ENCODE data around the gene RPTOR.
"Not testable (repeated sequence)": the region's sequence is repeated elsewhere in the genome, so short reads cannot be mapped to it uniquely, and the experiment has no call there.

The RPTOR gene

DNA sequence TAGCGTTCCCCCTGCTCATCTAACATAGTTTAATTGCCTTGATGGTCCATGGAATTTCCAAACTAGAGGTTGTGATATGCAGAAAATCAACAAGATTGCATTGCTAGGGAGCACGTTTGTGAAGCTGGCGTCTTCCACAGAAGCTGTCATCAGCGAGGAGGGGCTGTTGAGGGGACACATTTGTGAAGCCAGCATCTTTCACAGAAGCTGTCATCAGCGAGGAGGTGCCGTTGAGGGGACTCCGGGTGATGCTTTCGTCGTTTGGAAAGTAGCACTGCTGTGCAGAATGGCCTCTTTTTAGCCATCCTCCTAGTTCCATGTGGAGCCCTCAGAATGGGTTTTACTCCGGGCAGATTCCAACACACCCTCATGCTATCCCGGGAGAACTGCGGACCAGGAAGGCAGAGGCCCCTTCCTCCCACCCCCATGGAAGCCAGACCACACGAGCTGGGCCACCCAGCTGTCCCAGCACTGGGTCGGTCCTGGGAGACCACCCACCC, 327.4 kb downstream of the RPTOR start:
- Histone ChIP-seq H3K36me3 (replicated peaks) (no peaks in the 10 kb centered on the region), H3K4me3 (ENCODE audit: low read depth, low read length) (no peak overlapping the region), H3K27ac (no peak overlapping the region), H3K27me3 (replicated peaks) (no peaks in the 10 kb centered on the region)
- TF ChIP-seq, protein P1, sequence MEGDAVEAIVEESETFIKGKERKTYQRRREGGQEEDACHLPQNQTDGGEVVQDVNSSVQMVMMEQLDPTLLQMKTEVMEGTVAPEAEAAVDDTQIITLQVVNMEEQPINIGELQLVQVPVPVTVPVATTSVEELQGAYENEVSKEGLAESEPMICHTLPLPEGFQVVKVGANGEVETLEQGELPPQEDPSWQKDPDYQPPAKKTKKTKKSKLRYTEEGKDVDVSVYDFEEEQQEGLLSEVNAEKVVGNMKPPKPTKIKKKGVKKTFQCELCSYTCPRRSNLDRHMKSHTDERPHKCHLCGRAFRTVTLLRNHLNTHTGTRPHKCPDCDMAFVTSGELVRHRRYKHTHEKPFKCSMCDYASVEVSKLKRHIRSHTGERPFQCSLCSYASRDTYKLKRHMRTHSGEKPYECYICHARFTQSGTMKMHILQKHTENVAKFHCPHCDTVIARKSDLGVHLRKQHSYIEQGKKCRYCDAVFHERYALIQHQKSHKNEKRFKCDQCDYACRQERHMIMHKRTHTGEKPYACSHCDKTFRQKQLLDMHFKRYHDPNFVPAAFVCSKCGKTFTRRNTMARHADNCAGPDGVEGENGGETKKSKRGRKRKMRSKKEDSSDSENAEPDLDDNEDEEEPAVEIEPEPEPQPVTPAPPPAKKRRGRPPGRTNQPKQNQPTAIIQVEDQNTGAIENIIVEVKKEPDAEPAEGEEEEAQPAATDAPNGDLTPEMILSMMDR (IDR thresholded peaks at IDR 0.05; ENCODE audit: low read depth, low read length, missing control alignments) = no peak
- in situ Hi-C loops (cut with HindIII; ENCODE audit: low pct_ligation_motif_present, low sequenced_read_pairs) = loop anchor here (25.0 kb wide), 1 partner anchor 435 kb away; no protein-coding TSS in a partner anchor
- DNase-seq = no peak

DNA sequence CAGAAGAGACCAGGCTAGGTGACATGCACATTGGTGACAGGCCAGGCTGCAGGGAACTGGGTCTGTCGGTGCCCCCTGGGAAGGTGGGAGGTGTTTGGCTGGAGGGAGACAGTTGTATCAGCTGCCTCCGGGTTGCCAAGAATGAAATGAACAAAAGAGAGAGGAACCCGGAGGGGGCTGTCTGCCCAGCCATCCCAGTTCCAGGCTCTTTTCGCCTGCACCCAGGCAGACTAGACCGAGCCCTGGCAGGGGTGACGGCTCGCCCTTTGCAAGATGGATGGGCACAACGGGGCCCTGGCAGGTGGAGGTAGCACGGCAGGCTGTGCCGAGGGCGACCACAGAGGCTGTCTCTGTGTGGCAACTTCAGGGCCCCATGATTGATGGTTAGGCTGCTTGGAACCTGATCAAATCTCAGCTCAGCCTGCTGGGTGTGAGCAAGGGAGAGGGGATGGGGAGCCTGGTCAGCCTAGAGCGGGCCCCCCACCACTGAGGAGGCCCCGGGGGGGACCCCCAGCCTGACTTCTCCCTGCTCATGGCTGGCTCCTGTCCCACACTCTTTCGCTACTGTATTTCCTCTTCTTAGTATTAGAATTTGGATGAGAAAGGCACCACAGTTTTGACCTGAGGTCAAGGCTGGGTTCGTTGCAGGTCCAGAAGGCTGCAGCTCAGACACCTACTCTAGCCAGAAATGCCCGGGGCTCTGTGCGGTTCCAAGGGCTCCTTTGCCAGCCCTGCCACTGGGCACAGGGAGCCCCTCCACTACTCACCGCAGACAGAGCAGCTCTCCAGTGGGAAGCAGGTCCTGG, 328.1 kb downstream of the RPTOR start:
- Histone ChIP-seq H3K4me3 (ENCODE audit: low read depth, low read length) (no peak overlapping the region), H3K27ac (no peak overlapping the region), H3K27me3 (replicated peaks) (no peaks in the 10 kb centered on the region), H3K36me3 (replicated peaks) (no peaks in the 10 kb centered on the region)
- in situ Hi-C loops (cut with HindIII; ENCODE audit: low pct_ligation_motif_present, low sequenced_read_pairs) = loop anchor here (25.0 kb wide), 1 partner anchor 435 kb away; no protein-coding TSS in a partner anchor
- DNase-seq = no peak
- TF ChIP-seq, protein P1 (IDR thresholded peaks at IDR 0.05; ENCODE audit: low read depth, low read length, missing control alignments) = no peak

DNA sequence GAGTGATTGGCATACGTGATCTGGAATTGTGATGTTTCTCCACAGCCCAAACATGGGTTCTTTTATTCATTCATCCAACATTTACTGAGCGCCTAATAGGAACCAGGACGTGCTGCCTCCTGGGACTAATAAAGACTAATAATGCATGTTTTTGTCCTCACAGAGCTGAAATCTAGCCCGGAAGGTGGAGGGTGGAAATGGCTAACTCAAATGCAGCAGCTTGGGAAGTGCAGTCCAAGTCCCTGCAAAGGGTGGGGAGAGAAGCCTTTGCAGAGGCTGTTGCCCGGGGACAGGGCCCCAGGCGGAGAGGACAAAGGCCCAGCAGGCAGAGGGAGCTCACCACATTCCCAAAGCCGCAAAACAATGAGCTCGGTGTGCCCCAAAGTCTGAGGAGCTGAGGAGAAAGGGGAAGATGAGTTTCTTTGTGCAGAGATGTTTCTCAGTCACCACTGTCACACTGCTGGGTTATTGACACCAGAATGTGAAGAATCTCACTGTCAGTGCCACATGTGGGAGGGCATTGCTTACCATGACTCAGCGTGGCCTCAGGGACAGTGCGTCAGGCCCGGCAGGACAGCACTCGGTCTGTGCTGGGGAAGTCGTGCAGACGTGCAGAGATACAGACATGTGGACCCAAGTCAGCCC, 328.8 kb downstream of the RPTOR start:
- Histone ChIP-seq H3K27ac (no peak overlapping the region), H3K4me3 (ENCODE audit: low read depth, low read length) (no peak overlapping the region), H3K36me3 (replicated peaks) (no peaks in the 10 kb centered on the region), H3K27me3 (replicated peaks) (no peaks in the 10 kb centered on the region)
- TF ChIP-seq, protein P1 (IDR thresholded peaks at IDR 0.05; ENCODE audit: low read depth, low read length, missing control alignments) = no peak
- in situ Hi-C loops (cut with HindIII; ENCODE audit: low pct_ligation_motif_present, low sequenced_read_pairs) = loop anchor here (25.0 kb wide), 1 partner anchor 436 kb away; no protein-coding TSS in a partner anchor
- DNase-seq = peak; percentile 49

DNA sequence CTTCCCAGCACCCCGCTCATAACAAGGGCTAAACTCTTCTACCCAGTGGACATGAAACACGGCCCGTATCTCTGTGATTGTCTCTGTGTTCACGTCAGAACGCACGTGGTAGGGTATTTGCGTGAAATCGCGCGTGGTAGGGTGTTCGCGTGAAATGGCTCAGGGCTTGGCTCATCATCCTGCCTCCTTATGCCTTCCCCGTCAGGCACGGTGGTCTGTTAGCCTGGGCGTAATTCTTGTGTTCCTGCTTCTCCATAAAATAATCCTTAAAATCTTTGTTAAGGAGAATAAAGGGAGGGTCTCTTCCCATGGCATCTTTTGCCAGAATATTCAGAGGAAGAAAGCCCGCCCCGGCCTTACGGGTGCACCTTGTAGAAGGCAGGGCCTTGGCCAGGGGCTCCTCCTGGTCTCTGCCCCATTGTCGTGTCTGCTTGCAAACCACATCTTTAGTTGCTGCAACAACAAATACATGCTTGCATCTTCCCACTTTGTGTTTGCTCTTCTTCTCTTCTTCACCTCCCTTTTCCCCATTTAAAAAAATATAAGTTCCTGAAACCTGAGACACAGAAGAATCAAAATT, 330.3 kb downstream of the RPTOR start:
- H3K27me3 ChIP-seq (replicated peaks) = no peaks in the 10 kb centered on the region
- no peaks in the 10 kb centered on the region for H3K36me3 ChIP-seq (replicated peaks)
- in situ Hi-C loops (cut with HindIII; ENCODE audit: low pct_ligation_motif_present, low sequenced_read_pairs) = loop anchor here (25.0 kb wide), 1 partner anchor 438 kb away; no protein-coding TSS in a partner anchor
- DNase-seq = no peak
- H3K4me3 ChIP-seq (ENCODE audit: low read depth, low read length) = no peak overlapping the region
- H3K27ac ChIP-seq = no peak overlapping the region
- TF ChIP-seq, protein P1 (IDR thresholded peaks at IDR 0.05; ENCODE audit: low read depth, low read length, missing control alignments) = no peak

DNA sequence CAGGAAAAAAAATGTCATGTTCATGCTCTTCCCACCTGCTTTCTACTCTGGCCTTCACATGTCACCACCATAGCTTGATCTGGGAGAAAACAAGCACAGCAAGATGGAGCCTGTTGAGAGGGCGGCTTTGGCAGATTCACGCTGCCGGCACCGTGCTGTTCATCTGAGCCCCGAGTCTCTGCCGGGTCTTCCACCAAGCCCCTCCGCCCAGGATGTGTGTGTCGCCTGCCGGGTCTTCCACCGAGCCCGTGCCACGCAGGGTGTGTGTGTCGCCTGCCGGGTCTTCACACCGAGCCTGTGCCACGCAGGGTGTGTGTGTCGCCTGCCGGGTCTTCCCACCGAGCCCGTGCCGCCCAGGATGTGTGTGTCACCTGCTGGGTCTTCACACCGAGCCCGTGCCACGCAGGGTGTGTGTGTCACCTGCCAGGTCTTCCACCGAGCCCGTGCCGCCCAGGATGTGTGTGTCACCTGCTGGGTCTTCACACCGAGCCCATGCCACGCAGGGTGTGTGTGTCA, 330.9 kb downstream of the RPTOR start:
- H3K27me3 ChIP-seq (replicated peaks); H3K27ac ChIP-seq; DNase-seq; in situ Hi-C loops (cut with HindIII; ENCODE audit: low pct_ligation_motif_present, low sequenced_read_pairs); H3K36me3 ChIP-seq (replicated peaks); H3K4me3 ChIP-seq (ENCODE audit: low read depth, low read length): not testable (repeated sequence)

DNA sequence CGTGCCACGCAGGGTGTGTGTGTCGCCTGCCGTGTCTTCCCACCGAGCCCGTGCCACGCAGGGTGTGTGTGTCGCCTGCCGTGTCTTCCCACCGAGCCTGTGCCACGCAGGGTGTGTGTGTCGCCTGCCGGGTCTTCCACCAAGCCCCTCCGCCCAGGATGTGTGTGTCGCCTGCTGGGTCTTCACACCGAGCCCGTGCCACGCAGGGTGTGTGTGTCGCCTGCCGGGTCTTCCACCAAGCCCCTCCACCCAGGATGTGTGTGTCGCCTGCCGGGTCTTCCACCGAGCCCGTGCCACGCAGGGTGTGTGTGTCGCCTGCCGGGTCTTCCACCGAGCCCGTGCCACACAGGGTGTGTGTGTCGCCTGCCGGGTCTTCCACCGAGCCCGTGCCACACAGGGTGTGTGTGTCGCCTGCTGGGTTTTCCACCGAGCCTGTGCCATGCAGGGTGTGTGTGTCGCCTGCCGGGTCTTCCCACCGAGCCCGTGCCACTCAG, 331.9 kb downstream of the RPTOR start:
- H3K27me3 ChIP-seq (replicated peaks); in situ Hi-C loops (cut with HindIII; ENCODE audit: low pct_ligation_motif_present, low sequenced_read_pairs); H3K36me3 ChIP-seq (replicated peaks); H3K27ac ChIP-seq; H3K4me3 ChIP-seq (ENCODE audit: low read depth, low read length); DNase-seq: not testable (repeated sequence)
